ENCODE results near the gene FGF22. TPM values are rescaled to one million over a fixed set of nuclear protein-coding genes. Genes with fewer than 3 reads are reported as not detected.

FGF22 gene
- total and polyA plus RNA-seq, 2 of the 4 experiments (the other 2 are of a cell fraction): 0.14 TPM; not detected in 1

DNA sequence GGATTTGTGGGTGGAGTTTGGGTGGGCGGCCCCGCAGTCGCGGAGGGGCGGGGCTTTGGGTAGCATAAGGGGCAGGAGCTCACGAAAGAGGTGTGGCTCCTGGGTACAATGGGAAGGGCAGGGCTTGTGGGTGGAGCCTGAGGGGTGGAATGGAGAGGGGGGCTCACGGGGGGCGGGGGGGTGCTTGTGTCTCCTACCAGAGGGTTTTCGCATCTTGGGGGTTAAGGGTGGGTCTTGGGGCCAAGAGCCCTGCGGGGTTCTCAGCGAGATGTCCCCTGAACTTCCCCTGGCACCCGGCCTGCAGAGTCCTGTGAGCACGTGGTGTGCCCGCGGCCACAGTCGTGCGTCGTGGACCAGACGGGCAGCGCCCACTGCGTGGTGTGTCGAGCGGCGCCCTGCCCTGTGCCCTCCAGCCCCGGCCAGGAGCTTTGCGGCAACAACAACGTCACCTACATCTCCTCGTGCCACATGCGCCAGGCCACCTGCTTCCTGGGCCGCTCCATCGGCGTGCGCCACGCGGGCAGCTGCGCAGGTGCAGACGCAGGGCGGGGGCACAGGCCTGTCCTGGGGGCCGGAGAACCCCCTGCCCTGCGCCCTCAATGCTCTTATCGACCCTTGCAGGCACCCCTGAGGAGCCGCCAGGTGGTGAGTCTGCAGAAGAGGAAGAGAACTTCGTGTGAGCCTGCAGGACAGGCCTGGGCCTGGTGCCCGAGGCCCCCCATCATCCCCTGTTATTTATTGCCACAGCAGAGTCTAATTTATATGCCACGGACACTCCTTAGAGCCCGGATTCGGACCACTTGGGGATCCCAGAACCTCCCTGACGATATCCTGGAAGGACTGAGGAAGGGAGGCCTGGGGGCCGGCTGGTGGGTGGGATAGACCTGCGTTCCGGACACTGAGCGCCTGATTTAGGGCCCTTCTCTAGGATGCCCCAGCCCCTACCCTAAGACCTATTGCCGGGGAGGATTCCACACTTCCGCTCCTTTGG is 41.6 kb downstream of the FGF22 start (continued):
- TF ChIP-seq, protein P1, sequence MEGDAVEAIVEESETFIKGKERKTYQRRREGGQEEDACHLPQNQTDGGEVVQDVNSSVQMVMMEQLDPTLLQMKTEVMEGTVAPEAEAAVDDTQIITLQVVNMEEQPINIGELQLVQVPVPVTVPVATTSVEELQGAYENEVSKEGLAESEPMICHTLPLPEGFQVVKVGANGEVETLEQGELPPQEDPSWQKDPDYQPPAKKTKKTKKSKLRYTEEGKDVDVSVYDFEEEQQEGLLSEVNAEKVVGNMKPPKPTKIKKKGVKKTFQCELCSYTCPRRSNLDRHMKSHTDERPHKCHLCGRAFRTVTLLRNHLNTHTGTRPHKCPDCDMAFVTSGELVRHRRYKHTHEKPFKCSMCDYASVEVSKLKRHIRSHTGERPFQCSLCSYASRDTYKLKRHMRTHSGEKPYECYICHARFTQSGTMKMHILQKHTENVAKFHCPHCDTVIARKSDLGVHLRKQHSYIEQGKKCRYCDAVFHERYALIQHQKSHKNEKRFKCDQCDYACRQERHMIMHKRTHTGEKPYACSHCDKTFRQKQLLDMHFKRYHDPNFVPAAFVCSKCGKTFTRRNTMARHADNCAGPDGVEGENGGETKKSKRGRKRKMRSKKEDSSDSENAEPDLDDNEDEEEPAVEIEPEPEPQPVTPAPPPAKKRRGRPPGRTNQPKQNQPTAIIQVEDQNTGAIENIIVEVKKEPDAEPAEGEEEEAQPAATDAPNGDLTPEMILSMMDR (conservative IDR thresholded peaks at IDR 0.05; ENCODE audit: low read depth, low read length): no peak
- TF ChIP-seq RAD21 (IDR thresholded peaks at IDR 0.05; ENCODE audit: low read length): no peak
- TF ChIP-seq BHLHE40 (IDR thresholded peaks at IDR 0.05; ENCODE audit: low read depth, low read length): no peak
- no peak for TF ChIP-seq CEBPB (IDR thresholded peaks at IDR 0.05; ENCODE audit: low read depth, low read length)
- TF ChIP-seq MXI1 (IDR thresholded peaks at IDR 0.05; ENCODE audit: borderline replicate concordance, low read depth, low read length): no peak
- no peak for TF ChIP-seq FOS (IDR thresholded peaks at IDR 0.05; ENCODE audit: low read depth, low read length)

Data from IMR-90 (cell line).